GM18873 (cell line): ENCODE results near the gene ZNF343.

Experiments
- ATAC-seq: cut with Tn5 transposase; IDR thresholded peaks from one replicate; pipeline ENCODE4 v1.9.1; 2021; ENCODE audit warnings: mild to moderate bottlenecking, moderate library complexity, moderate number of reproducible peaks; ENCODE audit not compliant: unreplicated experiment, low FRiP score

Gene ZNF343

GRCh38 chr20:2451422-2451821, 57.3 kb downstream of the ZNF343 start:
- no peak for ATAC-seq

DNA sequence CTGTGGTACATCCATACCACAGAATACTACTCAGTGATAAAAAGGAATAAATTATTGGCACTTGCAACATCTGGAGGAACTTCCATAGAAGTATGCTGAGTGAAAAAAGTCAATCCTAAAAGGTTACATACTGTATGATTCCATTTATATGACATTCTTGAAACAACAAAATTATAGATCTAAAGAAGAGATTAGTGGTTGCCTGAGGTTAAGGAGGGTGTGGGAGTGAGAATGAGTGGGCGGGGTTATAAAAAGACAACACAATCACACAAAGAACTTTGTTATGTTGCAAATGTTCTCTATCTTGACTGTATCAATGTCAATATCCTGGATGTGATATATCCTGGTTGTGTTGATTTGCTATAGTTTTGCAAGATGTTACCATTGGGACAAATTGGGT, 59.3 kb downstream of the ZNF343 start:
- ATAC-seq: no peak

GRCh38 chr20:2446845-2447244, 61.9 kb downstream of the ZNF343 start:
- no peak for ATAC-seq
